Upper lobe of right lung (tissue), 1 donor: Measurements from ENCODE around the gene SPPL2C. TPM values are rescaled to one million over a fixed set of nuclear protein-coding genes. Genes with fewer than 3 reads are reported as not detected.

Experiments used
- ATAC-seq: fragments of 200-7000 bp; cut with Tn5 transposase; one replicate; pipeline ENCODE4 v1.9.1; 2020; ENCODE audit warnings: mild to moderate bottlenecking, moderate library complexity
- DNase-seq: peaks from one replicate; pipeline ENCODE4 v3.0.0-alpha.2; 2020
- H3K27ac ChIP-seq: fragments of 200-600 bp; one replicate; pipeline ENCODE4 v1.8.0; 2022
- H3K27me3 ChIP-seq: fragments of 200-600 bp; one replicate; pipeline ENCODE4 v1.8.0; 2022; ENCODE audit warnings: mild to moderate bottlenecking
- H3K36me3 ChIP-seq: fragments of 200-600 bp; one replicate; pipeline ENCODE4 v1.8.0; 2022
- H3K4me1 ChIP-seq: fragments of 200-600 bp; one replicate; pipeline ENCODE4 v1.8.0; 2022
- H3K4me3 ChIP-seq: fragments of 200-600 bp; one replicate; pipeline ENCODE4 v1.8.0; 2022; ENCODE audit warnings: mild to moderate bottlenecking
- H3K9me3 ChIP-seq: fragments of 200-600 bp; one replicate; pipeline ENCODE4 v1.8.0; 2022
- CTCF ChIP-seq: fragments of 200-600 bp; IDR thresholded peaks from one replicate; pipeline ENCODE4 v1.8.0; 2022; ENCODE audit warnings: antibody characterized with exemption
- intact Hi-C: fragments of 100-400 bp; cut with DNase I; formaldehyde crosslinking; loops from one replicate; pipeline ENCODE4 v1.11.0; 2022
- total RNA-seq: library from RNA; stranded (reverse); fragmentation: NEBNext Ultra II Directional; extraction: Animal tissue kit (Norgen Biotek cat#: 25700); gene quantifications from one replicate; pipeline ENCODE4 v1.2.1, GENCODE V29; 2021
- donor health status: DM: no; HTN: yes; CAD: no; lungs with severe emphysema.

SPPL2C gene
- total RNA-seq, 1 donor from 2014 or later = not detected

GRCh38 chr17:45837187-45837586, 7.5 kb upstream of the SPPL2C start:
- Histone ChIP-seq H3K27ac (no peak overlapping the region), H3K4me3 (no peak overlapping the region), H3K9me3 (no peaks in the 10 kb centered on the region), H3K27me3 (peaks cover 6% of the 10 kb centered on the region), H3K4me1 (no peaks in the 10 kb centered on the region), H3K36me3 (no peaks in the 10 kb centered on the region)
- intact Hi-C loops = loop anchor here (10.0 kb wide), 1 partner anchor 192 kb away; no protein-coding TSS in a partner anchor
- no peak for DNase-seq
- no peak for ATAC-seq
- TF ChIP-seq CTCF = no peak

DNA sequence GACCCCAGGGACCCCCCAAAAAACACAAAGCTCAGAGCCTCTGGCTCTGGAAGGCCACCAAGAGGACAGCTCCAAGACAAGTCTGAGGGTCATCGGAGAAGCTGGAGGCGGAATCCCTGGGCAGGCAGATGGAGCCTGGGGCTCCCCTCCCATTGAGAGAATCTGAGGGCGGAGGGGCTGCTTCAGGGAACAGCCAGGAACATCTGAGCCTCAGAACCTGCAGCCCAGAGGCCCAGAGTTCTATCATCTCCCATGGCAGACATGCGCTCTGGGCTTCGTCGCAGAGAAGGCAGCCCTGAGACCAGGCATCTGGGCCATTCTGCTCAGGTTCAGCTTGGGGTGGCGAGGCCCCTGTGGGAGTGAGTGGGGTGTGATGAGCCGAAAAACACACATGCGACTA, 7.1 kb upstream of the SPPL2C start:
- no peak overlapping the region for H3K4me3 ChIP-seq
- intact Hi-C loops = loop anchor here (10.0 kb wide), 1 partner anchor 193 kb away; no protein-coding TSS in a partner anchor
- peaks cover 2% of the 10 kb centered on the region for H3K27me3 ChIP-seq
- TF ChIP-seq CTCF = no peak
- no peaks in the 10 kb centered on the region for H3K4me1 ChIP-seq
- no peaks in the 10 kb centered on the region for H3K36me3 ChIP-seq
- H3K9me3 ChIP-seq = no peaks in the 10 kb centered on the region
- no peak for ATAC-seq
- DNase-seq = no peak
- H3K27ac ChIP-seq = no peak overlapping the region

GRCh38 chr17:45838751-45839295, 5.9 kb upstream of the SPPL2C start:
- intact Hi-C loops = loop anchor here (10.0 kb wide), 1 partner anchor 194 kb away; no protein-coding TSS in a partner anchor
- no peak overlapping the region for H3K27ac ChIP-seq
- no peak for ATAC-seq

DNA sequence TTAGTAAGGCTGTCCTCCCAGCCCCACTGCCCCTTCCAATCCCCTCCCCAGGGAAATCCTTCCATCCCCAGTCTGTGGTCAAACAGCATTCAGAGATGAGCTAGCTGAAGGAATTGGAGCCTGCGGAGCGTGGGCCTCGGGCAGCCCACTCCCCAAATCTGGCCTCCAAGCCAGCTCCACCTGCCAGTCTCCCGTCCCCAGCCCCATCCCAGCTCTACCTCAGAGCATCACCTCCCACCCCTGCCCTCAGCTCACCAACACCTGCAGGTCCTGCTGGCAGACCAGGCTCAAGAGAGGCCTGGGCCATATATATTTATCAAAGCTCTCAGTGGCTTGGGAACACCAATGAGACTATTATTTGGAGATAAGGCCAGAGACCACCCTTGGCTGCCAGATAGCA, 5.2 kb upstream of the SPPL2C start:
- H3K4me1 ChIP-seq = no peaks in the 10 kb centered on the region
- no peak for ATAC-seq
- no peaks in the 10 kb centered on the region for H3K36me3 ChIP-seq
- intact Hi-C loops = loop anchor here (10.0 kb wide), 1 partner anchor 195 kb away; no protein-coding TSS in a partner anchor
- no peak overlapping the region for H3K4me3 ChIP-seq
- H3K27me3 ChIP-seq = no peaks in the 10 kb centered on the region
- no peak overlapping the region for H3K27ac ChIP-seq
- DNase-seq = no peak
- TF ChIP-seq CTCF = no peak
- no peaks in the 10 kb centered on the region for H3K9me3 ChIP-seq

More at GRCh38 chr17:45838751-45839295, 5.9 kb upstream of the SPPL2C start:
- no peaks in the 10 kb centered on the region for H3K27me3 ChIP-seq
- no peaks in the 10 kb centered on the region for H3K9me3 ChIP-seq
- no peak for DNase-seq
- no peak overlapping the region for H3K4me3 ChIP-seq
- no peaks in the 10 kb centered on the region for H3K4me1 ChIP-seq
- no peaks in the 10 kb centered on the region for H3K36me3 ChIP-seq
- no peak for TF ChIP-seq CTCF

GRCh38 chr17:45841186-45841585, 3.5 kb upstream of the SPPL2C start:
- intact Hi-C loops = no loop called here
- Histone ChIP-seq H3K36me3 (no peaks in the 10 kb centered on the region), H3K4me3 (no peak overlapping the region), H3K27ac (no peak overlapping the region), H3K4me1 (no peaks in the 10 kb centered on the region), H3K27me3 (no peaks in the 10 kb centered on the region), H3K9me3 (no peaks in the 10 kb centered on the region)
- TF ChIP-seq CTCF = no peak
- ATAC-seq (no peak), DNase-seq (no peak)
